CD4-positive, CD25-positive, alpha-beta regulatory T cell (primary cell): ENCODE measurements around the gene GDPD5. TPM values are rescaled to one million over a fixed set of nuclear protein-coding genes. Genes with fewer than 3 reads are reported as not detected.

Experiments used
- ATAC-seq, 2 donors: fragments of 150-1000 bp; cut with Tn5 transposase; one replicate each; pipeline ENCODE4 v1.10.0; 2021; ENCODE audit warnings: low read depth in 2 of 2, moderate number of reproducible peaks in 2 of 2, moderate library complexity in 1 of 2
- DNase-seq, 3 donors: peaks; one replicate each; pipeline versions ENCODE4 v3.0.0 to v3.0.0-alpha.2; 2012 to 2022; ENCODE audit warnings: mixed read lengths in 1 of 3
- H3K27ac ChIP-seq: one replicate; pipeline ENCODE4 v1.7.0; 2013; ENCODE audit warnings: mild to moderate bottlenecking, low read length; ENCODE audit not compliant: insufficient read depth, poor library complexity, severe bottlenecking
- H3K27me3 ChIP-seq: one replicate; pipeline ENCODE4 v1.7.0; 2013; ENCODE audit warnings: low read length; ENCODE audit not compliant: control insufficient read depth, insufficient read depth
- H3K36me3 ChIP-seq: one replicate; pipeline ENCODE4 v1.7.0; 2013; ENCODE audit warnings: mild to moderate bottlenecking, low read length, moderate library complexity; ENCODE audit not compliant: control insufficient read depth, insufficient read depth
- H3K4me1 ChIP-seq: 2 replicates; pipeline ENCODE4 v1.7.0; 2013; ENCODE audit warnings: mild to moderate bottlenecking, low read length; ENCODE audit not compliant: insufficient read depth, control insufficient read depth, poor library complexity, severe bottlenecking
- H3K4me3 ChIP-seq: one replicate; pipeline ENCODE4 v1.7.0; 2013; ENCODE audit warnings: low read depth, mild to moderate bottlenecking, low read length, moderate library complexity
- H3K9me3 ChIP-seq, 2 experiments: 1 replicate in 1 of 2; 2 replicates in 1 of 2; pipeline ENCODE4 v1.7.0; 2013; ENCODE audit warnings: low read length in 2 of 2, mild to moderate bottlenecking in 1 of 2, moderate library complexity in 1 of 2; ENCODE audit not compliant: control insufficient read depth in 2 of 2
- H3K27ac Mint-ChIP-seq, 3 donors: one replicate each; pipeline ENCODE4 v1.8.0; 2020 to 2022; ENCODE audit warnings: mild to moderate bottlenecking in 3 of 3, mixed read lengths in 3 of 3, moderate library complexity in 2 of 3
- H3K27me3 Mint-ChIP-seq: one replicate; pipeline ENCODE4 v1.8.0; 2022; ENCODE audit warnings: mild to moderate bottlenecking, mixed read lengths
- H3K36me3 Mint-ChIP-seq: one replicate; pipeline ENCODE4 v1.8.0; 2020; ENCODE audit warnings: mixed read lengths
- H3K4me1 Mint-ChIP-seq, 4 donors: one replicate each; pipeline ENCODE4 v1.8.0; 2020 to 2022; ENCODE audit warnings: mixed read lengths in 4 of 4, mild to moderate bottlenecking in 1 of 4
- H3K4me3 Mint-ChIP-seq, 4 donors: one replicate each; pipeline ENCODE4 v1.8.0; 2020 to 2022; ENCODE audit warnings: mild to moderate bottlenecking in 4 of 4, mixed read lengths in 4 of 4, moderate library complexity in 3 of 4
- H3K9me3 Mint-ChIP-seq, 7 donors: one replicate each; pipeline ENCODE4 v1.8.0; 2020 to 2022; ENCODE audit warnings: mixed read lengths in 7 of 7, mild to moderate bottlenecking in 3 of 7, moderate library complexity in 2 of 7
- polyA plus RNA-seq, 4 donors: library from polyadenylated mRNA; unstranded; fragments of 300-500 nt; fragmentation: Illumina TruSeq; gene quantifications; one replicate each; pipeline ENCODE4 v1.2.3, GENCODE V29; 2021
- total RNA-seq: library from RNA; stranded (reverse); gene quantifications from one replicate; pipeline ENCODE4 v1.2.3, GENCODE V29; 2022

GDPD5 gene
- total and polyA plus RNA-seq, 5 donors from 2014 or later, result 8.0 to 170 (median 21.5) TPM

DNA sequence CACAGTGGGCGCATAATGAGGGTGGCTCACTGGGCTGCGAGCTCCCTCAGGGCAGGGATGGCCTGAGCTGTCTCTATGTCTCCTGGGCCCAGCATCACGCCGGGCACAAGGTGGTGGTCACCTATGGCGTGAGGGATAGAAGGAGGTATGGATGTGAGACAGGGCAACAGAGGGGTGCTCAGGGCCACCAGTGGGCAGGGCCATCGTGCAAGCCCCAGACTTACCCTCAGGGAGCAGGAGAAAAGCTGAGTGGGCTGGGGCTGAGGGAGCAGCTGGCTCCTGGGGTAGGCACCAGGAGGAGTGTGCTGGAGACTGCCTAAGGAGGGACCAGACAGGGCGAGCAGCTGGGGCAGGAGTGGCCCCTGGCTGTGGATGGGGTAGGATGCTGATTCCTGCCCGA, 58.4 kb downstream of the GDPD5 start:
- H3K36me3 Mint-ChIP-seq, result peaks cover 8% of the 10 kb centered on the region
- no peaks in the 10 kb centered on the region for H3K9me3 Mint-ChIP-seq
- H3K27ac Mint-ChIP-seq, result no peak overlapping the region
- H3K4me1 ChIP-seq, result no peaks in the 10 kb centered on the region
- H3K4me1 Mint-ChIP-seq, result no peaks in the 10 kb centered on the region
- H3K36me3 ChIP-seq, result peaks cover 13% of the 10 kb centered on the region
- no peaks in the 10 kb centered on the region for H3K27me3 ChIP-seq
- H3K4me3 ChIP-seq, result no peak overlapping the region
- H3K4me3 Mint-ChIP-seq, result no peak overlapping the region
- no peaks in the 10 kb centered on the region for H3K9me3 ChIP-seq
- no peak overlapping the region for H3K27ac ChIP-seq
- DNase-seq, result no peak
- ATAC-seq, result no peak
- no peaks in the 10 kb centered on the region for H3K27me3 Mint-ChIP-seq

DNA sequence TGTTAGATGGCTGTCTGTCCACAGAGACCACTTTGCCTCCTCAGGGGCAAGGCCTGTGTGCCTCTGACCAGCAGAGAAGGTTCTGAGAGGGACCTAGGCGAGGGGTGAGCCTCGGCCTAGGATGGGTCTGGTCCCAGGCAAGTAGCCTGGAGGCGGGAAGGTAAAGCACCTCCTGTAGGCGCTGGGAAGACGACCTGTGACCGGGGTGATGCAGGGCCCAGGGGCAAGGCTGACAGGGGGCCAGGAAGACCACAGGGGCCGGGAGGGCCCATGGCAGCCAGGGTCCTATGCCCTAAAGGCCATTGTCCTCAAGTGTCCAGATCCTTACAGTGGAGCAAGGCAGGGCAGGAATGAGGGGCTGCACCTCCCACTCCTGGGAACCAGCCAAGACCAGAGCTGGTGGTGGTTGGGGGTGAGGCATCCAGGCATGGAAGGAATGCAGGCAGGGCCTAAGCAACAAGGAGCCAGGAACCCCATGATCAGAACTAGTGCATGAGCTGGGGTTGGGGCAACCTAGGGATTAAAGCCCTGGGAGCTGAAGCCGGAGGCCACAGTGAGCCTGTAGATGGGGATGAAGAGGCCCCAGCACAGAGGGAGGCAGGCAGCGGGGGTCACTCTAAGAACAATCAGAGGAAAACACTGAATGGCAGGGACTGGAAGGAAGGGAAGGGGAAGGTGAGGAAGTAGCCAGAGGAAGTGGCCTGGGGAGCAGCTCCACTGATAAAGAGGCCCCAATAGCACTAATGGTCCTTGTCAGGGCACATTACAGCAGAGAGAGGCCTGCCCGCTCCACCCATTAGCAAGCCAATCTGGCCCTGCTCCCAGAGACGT, 59.8 kb downstream of the GDPD5 start:
- Mint-ChIP-seq H3K36me3 (peaks cover 10% of the 10 kb centered on the region), H3K27ac (peak overlapping the region in 2 of 3 donors; percentile 67 to 79)
- ATAC-seq, result no peak

DNA sequence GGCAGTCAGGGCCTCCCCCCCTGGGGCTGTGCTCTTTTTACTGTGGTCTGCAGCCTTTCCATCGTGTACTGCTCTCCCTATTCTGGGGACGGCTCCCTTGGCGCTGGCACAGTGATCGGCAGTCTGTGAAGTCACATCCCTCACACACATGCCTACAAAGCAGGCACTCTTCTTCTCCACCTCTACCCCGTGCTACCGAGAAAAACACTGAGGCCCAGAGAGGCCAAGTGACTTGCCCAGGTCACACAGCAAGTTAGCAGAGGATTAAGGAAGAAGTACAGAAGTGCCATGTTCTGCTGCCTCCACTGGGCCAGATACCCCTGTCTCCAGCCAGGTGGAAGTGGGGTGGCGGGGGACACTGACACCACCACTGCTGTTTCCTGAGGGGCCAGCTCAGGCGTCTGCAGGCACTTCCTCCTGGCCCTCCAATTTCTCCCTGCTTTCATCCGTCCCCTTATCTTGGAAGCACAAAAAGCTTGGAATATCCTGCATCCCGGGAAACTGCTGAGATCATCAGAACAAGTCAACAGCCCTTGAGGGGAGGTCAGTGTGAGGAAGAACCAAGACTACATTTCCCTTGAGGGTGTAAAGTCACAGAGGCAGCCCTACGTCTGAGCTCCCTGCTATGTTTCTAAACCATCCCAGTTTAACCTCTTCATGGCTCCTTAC, 62.5 kb downstream of the GDPD5 start:
- peaks cover 14% of the 10 kb centered on the region for H3K36me3 ChIP-seq
- ATAC-seq (no peak), DNase-seq (no peak)
- H3K27ac ChIP-seq, result no peak overlapping the region
- no peaks in the 10 kb centered on the region for H3K4me1 Mint-ChIP-seq
- H3K36me3 Mint-ChIP-seq, result peaks cover 12% of the 10 kb centered on the region
- H3K9me3 Mint-ChIP-seq, result no peaks in the 10 kb centered on the region
- H3K9me3 ChIP-seq, result no peaks in the 10 kb centered on the region
- H3K4me3 Mint-ChIP-seq, result no peak overlapping the region
- H3K27ac Mint-ChIP-seq, result no peak overlapping the region
- no peaks in the 10 kb centered on the region for H3K27me3 Mint-ChIP-seq
- H3K4me3 ChIP-seq, result no peak overlapping the region
- no peaks in the 10 kb centered on the region for H3K27me3 ChIP-seq
- H3K4me1 ChIP-seq, result no peaks in the 10 kb centered on the region

More for the DNA sequence above, 59.8 kb downstream of the GDPD5 start:
- DNase-seq, result no peak
- Mint-ChIP-seq H3K27me3 (no peaks in the 10 kb centered on the region), H3K4me1 (no peaks in the 10 kb centered on the region), H3K9me3 (no peaks in the 10 kb centered on the region), H3K4me3 (no peak overlapping the region)
- no peaks in the 10 kb centered on the region for H3K27me3 ChIP-seq
- no peak overlapping the region for H3K4me3 ChIP-seq
- no peak overlapping the region for H3K27ac ChIP-seq
- peaks cover 20% of the 10 kb centered on the region for H3K36me3 ChIP-seq
- no peaks in the 10 kb centered on the region for H3K9me3 ChIP-seq
- H3K4me1 ChIP-seq, result no peaks in the 10 kb centered on the region

DNA sequence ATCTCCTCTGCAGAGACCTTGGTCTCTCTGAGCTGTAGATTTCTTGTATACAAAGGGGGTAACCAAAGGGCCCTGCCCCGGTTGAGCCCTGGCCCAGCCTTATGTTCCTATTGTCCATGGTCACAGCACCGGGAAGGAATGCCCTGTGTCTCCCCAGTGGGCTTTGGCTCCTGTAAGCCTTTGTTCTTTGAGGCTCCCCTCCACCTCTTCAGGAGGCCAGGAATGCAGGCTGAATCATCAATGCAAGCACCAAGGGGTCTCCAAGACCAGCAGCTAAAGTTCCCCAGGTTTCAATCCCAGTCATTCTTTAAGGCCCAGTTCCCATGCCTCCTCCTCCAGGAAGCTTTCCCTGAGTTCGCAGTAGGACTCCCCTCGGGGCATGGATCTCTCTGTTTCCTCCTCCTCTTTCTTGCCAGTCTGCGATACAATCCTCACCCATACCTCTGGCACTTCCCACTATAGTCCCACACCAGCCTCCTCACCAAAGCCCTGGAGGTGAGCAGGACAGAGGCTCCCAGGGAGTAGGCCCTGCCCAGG, 63.6 kb downstream of the GDPD5 start:
- DNase-seq (no peak), ATAC-seq (no peak)
- no peaks in the 10 kb centered on the region for H3K27me3 ChIP-seq
- no peak overlapping the region for H3K27ac ChIP-seq
- H3K4me3 ChIP-seq, result no peak overlapping the region
- H3K27ac Mint-ChIP-seq, result no peak overlapping the region
- no peaks in the 10 kb centered on the region for H3K9me3 Mint-ChIP-seq
- H3K9me3 ChIP-seq, result no peaks in the 10 kb centered on the region
- H3K4me1 Mint-ChIP-seq, result no peaks in the 10 kb centered on the region
- H3K36me3 ChIP-seq, result peaks cover 14% of the 10 kb centered on the region
- no peaks in the 10 kb centered on the region for H3K27me3 Mint-ChIP-seq
- H3K4me3 Mint-ChIP-seq, result peak overlapping the region in 1 of 4 donors; percentile 32
- H3K4me1 ChIP-seq, result no peaks in the 10 kb centered on the region
- H3K36me3 Mint-ChIP-seq, result peaks cover 12% of the 10 kb centered on the region

DNA sequence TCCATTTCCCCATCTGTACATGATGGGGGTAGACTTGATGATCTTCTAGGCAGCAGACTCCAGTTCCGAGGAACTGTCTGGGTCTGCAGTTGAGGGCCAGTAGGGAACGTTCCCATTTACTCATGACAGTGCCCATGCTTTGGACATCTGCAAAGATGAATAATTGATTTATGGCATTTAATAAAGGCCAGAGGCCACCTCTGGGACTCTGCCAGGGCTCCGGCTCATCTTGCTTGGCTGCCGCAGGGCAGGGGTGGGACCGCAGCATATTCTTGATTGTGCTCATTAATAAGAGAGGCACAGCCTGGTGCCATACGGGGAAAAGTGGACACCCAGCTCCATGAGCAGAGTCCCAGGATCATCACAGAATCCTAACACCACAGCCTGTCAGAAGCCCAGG, 64.6 kb downstream of the GDPD5 start:
- H3K4me1 Mint-ChIP-seq, result no peaks in the 10 kb centered on the region
- no peak overlapping the region for H3K27ac Mint-ChIP-seq

DNA sequence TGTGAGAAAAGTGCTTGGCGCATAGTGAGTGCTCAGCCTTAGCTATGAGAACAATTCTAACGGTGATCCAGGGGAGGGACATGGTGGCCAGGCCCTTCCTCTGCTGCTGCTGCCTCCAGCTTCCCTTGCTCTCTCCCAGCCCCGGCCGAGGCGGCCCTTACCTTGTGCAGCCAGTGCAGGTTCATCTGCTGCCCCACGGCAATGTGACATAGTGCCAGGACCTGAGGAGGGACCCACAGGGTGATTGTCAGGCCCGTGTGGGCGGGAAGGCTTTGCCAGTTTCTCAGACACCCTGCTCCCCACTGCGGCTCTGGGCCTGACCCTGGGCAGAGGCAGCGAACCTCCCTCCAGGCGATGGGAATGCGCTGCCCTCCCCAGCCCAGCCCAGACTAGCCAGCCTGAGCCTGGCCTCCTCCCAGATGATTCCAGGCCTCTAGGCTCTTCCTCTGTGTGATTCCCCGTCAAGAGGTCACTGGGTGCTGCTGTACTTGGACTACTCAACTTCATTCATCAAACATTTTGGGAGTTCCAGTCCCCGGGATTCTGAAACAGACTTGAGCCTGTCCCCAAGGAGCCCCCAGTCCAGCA, 69.1 kb downstream of the GDPD5 start:
- H3K9me3 Mint-ChIP-seq, result no peaks in the 10 kb centered on the region
- Histone ChIP-seq H3K4me1 (no peaks in the 10 kb centered on the region), H3K27ac (no peak overlapping the region), H3K9me3 (no peaks in the 10 kb centered on the region), H3K36me3 (peaks cover 34% of the 10 kb centered on the region), H3K27me3 (no peaks in the 10 kb centered on the region), H3K4me3 (no peak overlapping the region)
- no peaks in the 10 kb centered on the region for H3K27me3 Mint-ChIP-seq
- H3K36me3 Mint-ChIP-seq, result peaks cover 23% of the 10 kb centered on the region
- H3K27ac Mint-ChIP-seq, result no peak overlapping the region
- no peak for ATAC-seq
- H3K4me1 Mint-ChIP-seq, result peaks cover 0 to 5% (median 2%) of the 10 kb centered on the region in 4 donors
- H3K4me3 Mint-ChIP-seq, result no peak overlapping the region
- DNase-seq, result no peak

More for the DNA sequence above, 64.6 kb downstream of the GDPD5 start:
- Mint-ChIP-seq H3K4me3 (no peak overlapping the region), H3K27me3 (no peaks in the 10 kb centered on the region), H3K36me3 (peaks cover 12% of the 10 kb centered on the region), H3K9me3 (no peaks in the 10 kb centered on the region)
- DNase-seq (no peak), ATAC-seq (no peak)
- H3K9me3 ChIP-seq, result no peaks in the 10 kb centered on the region
- H3K36me3 ChIP-seq, result peaks cover 14% of the 10 kb centered on the region
- H3K27ac ChIP-seq, result no peak overlapping the region
- no peaks in the 10 kb centered on the region for H3K4me1 ChIP-seq
- H3K4me3 ChIP-seq, result no peak overlapping the region
- H3K27me3 ChIP-seq, result no peaks in the 10 kb centered on the region

DNA sequence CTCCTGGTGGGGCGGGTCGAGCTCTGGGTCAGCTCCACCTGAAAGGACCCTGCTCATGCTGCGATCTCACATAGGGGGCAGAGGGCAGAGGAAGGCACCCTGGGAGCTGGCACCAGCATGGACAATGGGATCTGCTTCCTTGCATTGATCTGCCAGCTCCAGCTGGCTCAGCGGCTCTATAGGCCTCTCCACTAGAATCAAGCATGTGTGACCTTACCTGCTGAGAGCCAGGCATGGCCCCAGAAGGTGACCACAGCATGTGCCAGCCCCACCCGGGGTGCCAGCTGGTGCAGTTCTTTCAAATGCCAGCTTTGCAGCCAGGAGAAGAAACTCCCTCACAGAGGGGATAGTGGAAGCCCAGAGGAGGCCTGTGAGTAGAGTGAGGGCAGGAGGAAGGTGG, 70.8 kb downstream of the GDPD5 start:
- DNase-seq (no peak), ATAC-seq (no peak)
- H3K27me3 Mint-ChIP-seq, result no peaks in the 10 kb centered on the region
- no peaks in the 10 kb centered on the region for H3K4me1 ChIP-seq
- H3K4me1 Mint-ChIP-seq, result peaks cover 0 to 5% (median 2%) of the 10 kb centered on the region in 4 donors
- H3K36me3 Mint-ChIP-seq, result peaks cover 16% of the 10 kb centered on the region
- H3K27me3 ChIP-seq, result no peaks in the 10 kb centered on the region
- no peaks in the 10 kb centered on the region for H3K9me3 ChIP-seq
- no peak overlapping the region for H3K4me3 Mint-ChIP-seq
- no peaks in the 10 kb centered on the region for H3K9me3 Mint-ChIP-seq
- H3K27ac ChIP-seq, result no peak overlapping the region
- peaks cover 22% of the 10 kb centered on the region for H3K36me3 ChIP-seq
- H3K4me3 ChIP-seq, result no peak overlapping the region
- no peak overlapping the region for H3K27ac Mint-ChIP-seq
